GM12892 (cell line): ENCODE data around the gene TAF15.

ENCODE experiments used
- DNase-seq: peaks from one replicate; pipeline ENCODE4 v3.0.0; 2011; ENCODE audit not compliant: insufficient read length
- FAIRE-seq: peaks from 2 replicates; lab custom pipeline; 2011; peaks lifted over from hg19 to GRCh38; lab: Jason Lieb, UNC
- POLR2A ChIP-seq: IDR thresholded peaks from 2 replicates; pipeline ENCODE4 v1.6.1; 2011; ENCODE audit warnings: low read depth, low read length, control low read depth
- POLR2AphosphoS5 ChIP-seq: IDR thresholded peaks from 2 replicates; pipeline ENCODE4 v1.6.1; 2011; ENCODE audit warnings: low read depth, low read length, control low read depth
- TAF1 ChIP-seq: IDR thresholded peaks from 2 replicates; pipeline ENCODE4 v1.6.1; 2011; ENCODE audit warnings: low read depth, mild to moderate bottlenecking, control low read depth, low read length, borderline replicate concordance

The TAF15 gene

DNA sequence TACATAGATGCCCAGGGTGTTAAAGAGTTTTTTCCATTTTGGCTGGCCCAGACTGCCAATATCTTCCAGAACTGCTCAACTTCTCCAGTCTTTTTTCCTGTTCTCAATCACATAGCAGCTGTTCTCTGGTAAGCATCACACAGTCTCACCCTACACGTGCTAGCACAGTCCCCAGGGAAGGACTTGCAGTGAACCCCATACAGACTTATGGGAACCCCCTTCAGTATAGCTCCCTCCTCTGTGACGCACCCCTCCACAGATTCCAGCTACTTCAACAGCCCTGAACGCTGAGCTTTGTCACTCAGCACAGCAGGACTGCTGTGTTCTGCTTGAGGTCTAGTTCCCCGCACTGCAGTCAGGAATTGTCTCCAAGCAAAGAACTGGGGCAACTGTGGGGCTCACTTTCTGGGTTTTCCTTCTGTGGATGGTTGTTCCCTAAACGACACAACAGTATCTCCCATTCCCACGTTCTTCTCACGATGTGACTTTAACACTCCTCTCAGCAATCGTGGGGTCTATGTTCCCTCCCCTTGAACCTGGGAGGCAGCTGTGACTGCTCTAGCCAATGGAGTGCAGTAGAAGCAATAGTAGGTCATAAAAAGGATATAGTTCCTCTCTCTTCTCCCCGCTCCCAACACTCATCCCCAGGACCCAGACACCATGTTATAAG lies 17.5 kb upstream of the TAF15 start:
- no peak for TF ChIP-seq POLR2A
- no peak for TF ChIP-seq POLR2AphosphoS5
- TF ChIP-seq TAF1 = no peak
- FAIRE-seq = no peak
- DNase-seq = no peak

DNA sequence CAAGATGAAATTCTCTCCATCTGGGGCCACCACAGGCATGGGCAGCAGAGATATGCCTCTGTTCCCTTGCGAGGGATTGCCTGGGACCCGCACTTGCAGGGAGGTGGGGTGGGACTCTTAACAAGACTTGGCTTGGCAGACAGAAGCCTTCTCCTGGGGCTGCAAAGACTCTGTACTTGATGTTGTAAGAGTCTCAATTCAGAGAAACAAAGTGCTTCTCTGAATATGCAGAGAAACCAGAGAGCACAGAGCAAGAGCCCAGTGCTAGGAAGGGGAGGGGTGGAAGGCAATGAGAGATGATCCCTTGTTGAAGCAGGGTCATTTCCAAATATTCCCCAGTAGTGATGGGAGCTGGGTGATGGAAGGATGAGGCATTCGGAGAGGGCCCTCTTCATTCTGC lies 16.0 kb upstream of the TAF15 start:
- DNase-seq (no peak), FAIRE-seq (no peak)
- TF ChIP-seq POLR2AphosphoS5 = no peak
- TF ChIP-seq TAF1 = no peak
- no peak for TF ChIP-seq POLR2A

DNA sequence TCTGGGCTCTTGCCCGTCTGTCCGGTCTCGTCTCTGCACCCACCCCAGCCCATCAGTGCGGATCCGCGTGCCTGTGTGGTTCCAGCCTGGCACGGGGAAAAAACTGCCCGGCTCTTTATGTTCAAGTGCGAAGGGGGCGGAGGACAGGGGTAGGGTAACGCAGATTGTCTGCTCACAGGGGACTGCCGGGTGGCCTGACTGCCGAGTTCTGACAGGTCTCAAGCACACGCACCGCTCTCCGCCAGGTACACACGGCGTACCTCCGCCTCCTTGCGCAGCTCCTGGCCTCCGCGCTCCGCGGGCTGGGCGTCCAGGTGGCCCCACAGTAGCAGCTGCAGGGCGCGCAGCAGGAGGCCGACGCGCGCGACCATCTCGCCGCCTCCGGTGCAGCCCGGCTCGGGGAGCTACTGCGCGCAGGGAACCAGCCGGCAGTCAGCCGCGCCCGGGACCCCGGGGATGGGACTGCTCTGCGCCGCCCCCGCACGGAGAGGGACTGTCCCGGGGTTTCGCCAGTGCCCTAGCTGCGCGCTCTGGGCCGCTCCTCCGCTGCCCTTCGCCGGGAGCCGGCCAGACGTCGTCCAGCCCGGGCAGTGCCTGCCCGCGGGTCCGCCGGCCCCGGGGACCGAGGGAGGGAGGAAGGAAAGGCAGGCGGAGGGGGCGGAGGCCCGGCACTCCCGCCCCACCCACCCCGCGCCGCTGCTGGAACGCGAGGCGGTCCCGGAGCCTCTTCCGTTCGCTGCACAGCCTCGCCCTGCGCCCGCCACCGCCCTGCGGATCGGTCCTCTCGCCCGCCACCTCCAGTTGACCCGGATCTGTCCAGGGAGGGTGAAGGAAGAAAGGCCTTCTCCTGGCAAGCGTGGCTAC lies 14.0 kb upstream of the TAF15 start, which contains the start of gene MMP28:
Gene MMP28, minus strand, starts transcription at position 635 of the 864 bp plus-strand sequence. Its CDS starts 264 bp downstream, at position 371.
- TF ChIP-seq POLR2A (no peak), TAF1 (no peak), POLR2AphosphoS5 (no peak)
- FAIRE-seq = no peak
- peak; percentile 46 for DNase-seq

DNA sequence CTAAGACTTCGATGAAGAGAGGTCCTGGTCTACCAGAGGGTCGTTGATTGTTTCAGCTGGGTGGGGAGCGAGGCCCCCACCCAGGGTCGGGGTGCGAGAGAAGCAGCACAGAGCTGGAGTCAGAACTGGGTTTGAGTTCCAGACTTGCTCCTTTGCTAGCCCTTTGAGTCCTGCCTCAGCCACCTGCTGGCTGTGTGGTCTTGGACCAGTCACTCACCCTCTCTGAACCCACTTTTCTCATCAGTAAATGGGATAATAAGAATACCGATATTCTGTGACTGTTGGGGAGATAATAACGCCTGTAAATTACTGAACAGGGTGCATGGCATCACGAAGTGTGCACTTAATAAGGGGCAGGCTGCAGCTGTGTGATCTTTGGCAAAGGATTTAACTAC lies 13.4 kb upstream of the TAF15 start:
- DNase-seq (no peak), FAIRE-seq (no peak)

DNA sequence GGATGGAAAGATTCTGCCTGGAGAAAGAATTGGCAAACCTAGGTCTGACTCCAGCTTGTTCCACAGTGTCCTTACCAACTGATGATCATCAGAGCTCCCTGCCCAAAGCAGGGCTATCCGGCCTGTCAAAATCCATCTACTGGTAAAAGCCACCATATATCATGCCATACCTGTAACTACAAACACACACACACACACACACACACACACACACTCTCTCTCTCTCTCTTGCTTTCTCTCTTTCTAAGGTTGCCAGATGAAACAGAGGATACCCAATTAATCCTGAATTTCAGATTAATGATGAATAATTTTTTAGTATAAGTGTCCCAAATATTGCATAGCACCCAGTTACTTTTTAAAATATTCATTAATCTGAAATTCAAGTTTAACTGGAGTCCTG lies 12.3 kb upstream of the TAF15 start:
- FAIRE-seq = no peak
- TF ChIP-seq POLR2A = no peak
- no peak for TF ChIP-seq POLR2AphosphoS5
- TF ChIP-seq TAF1 = no peak
- no peak for DNase-seq

More for the DNA sequence above, 13.4 kb upstream of the TAF15 start:
- TF ChIP-seq TAF1 (no peak), POLR2A (no peak), POLR2AphosphoS5 (no peak)

DNA sequence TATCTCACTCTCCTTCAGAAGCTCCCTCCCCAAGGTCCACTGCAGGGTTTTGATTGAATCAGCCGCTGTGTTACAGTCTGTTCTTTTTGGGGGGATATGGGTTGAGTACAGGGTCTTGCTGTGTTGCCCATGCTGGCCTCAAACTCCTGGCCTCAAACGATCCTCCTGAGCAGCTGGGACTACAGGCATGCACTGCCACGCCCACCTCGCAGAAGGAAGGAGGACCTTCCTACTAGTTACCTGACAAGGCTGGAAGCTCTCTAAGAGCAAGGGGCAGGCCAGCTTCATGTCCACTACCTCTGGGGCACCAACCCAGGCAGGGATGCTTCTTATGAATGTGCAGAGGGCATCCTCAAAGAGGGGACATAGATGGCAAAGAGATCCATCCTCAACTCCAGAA lies 11.9 kb upstream of the TAF15 start:
- TF ChIP-seq POLR2AphosphoS5 (no peak), POLR2A (no peak), TAF1 (no peak)
- FAIRE-seq = no peak

DNA sequence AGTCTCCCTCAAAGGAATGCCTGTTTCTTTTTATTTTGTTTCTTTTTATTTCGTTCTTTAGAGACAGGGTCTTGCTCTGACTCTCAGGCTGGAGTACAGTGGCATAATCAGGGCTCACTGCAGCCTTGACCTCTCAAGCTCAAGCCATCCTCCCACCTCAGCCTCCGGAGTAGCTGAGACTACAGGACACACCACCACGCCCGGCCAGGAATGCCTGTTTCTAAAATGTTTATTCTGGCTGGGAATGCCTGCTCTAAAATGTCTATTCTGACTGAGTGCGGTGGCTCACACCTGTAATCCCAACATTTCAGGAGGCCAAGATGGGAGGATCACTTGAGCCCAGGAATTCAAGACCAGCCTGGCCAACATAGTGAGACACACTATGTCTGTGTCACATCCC lies 11.4 kb upstream of the TAF15 start:
- DNase-seq = no peak
- TF ChIP-seq POLR2AphosphoS5 (no peak), POLR2A (no peak), TAF1 (no peak)
- no peak for FAIRE-seq

More for the DNA sequence above, 11.9 kb upstream of the TAF15 start:
- DNase-seq = no peak

DNA sequence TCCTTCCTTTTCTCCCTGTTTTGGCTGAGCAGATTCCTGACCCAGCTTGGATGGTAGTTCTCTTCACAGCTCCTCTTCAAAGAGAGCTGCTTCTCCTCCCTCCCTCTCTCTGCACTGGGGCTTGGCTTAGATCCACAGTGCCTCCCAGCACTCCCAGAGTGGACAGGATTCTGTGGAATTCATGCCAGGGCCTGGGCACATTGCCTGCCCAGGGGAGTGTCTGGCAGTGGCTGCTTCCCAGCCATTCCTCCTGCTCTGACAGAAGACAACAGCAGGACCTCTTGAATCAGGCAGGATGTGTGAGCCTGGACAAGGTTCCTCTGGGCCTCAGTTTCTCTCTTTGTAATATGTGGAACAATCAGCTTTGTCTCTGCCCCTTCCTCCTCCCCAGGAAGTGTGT lies 9.3 kb upstream of the TAF15 start:
- no peak for TF ChIP-seq TAF1
- no peak for TF ChIP-seq POLR2AphosphoS5
- FAIRE-seq (no peak), DNase-seq (no peak)

DNA sequence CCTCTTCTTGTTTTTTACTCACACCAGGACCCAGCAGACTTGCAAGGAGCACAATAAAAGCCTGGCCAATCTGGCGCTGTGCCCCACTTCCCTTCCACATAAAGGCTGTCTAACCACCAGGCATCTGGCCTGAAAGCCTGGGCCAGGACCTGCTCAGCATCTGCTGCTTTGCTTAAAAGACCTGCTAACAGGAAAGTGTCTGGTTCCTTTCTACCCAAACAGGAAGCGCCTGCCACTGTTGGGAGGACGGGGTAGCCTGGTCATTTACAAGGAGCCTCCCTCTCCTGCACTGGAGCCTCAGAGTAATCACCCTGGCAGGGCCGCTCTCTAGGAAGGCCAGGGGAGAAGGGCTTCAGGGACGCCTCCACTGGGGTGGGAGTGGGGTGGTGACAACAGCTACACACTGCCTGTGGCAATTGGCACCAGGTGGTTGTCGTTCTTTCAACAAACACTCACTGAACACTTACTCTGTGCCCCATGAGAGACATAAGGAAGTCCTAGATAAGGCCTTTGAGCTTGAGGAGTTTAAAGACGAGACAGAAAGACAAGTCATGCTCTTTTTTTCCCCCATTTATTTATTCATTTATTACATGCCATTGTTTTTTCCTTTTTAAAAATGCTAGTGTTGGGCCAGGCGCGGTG lies 7.6 kb upstream of the TAF15 start:
- FAIRE-seq (no peak), DNase-seq (no peak)
- TF ChIP-seq TAF1 (no peak), POLR2AphosphoS5 (no peak), POLR2A (no peak)

DNA sequence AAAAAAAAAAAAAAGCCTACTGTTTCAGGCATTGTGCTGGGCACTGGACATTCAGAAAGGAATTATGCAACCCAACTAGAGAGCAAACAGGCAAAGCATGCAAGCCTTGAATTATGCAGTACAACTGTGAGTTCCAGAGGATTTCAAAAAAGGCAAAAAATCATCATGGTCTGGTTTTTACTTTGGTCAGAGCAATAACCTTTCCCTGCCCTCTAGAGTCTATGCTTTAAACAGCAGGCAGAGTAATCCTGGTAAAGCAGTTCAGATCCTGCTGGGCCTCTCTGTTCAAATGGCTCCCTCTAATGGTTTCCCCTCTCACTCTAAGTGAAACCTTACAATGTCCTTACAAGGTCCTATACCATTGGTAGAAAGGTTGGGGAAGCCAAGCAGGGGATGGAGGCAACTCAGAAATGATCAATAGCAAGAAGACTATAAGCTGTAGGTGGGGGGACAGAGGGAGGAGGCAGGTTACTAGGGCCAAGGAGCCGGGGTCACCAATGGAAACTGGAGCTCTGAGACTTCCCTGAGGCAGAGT lies 4.6 kb upstream of the TAF15 start:
- DNase-seq = peak; percentile 57
- FAIRE-seq = no peak
- no peak for TF ChIP-seq TAF1
- TF ChIP-seq POLR2AphosphoS5 = no peak
- TF ChIP-seq POLR2A = no peak
